Tibial nerve (tissue), 4 donors: ENCODE data around the gene NOX3. TPM values are rescaled to one million over a fixed set of nuclear protein-coding genes. Genes with fewer than 3 reads are reported as not detected.

Source experiments
- DNase-seq, 2 donors: peaks; one replicate each; pipeline ENCODE4 v3.0.0-alpha.2; 2019; ENCODE audit warnings: low spot score in 2 of 2
- H3K27ac ChIP-seq, 4 donors: fragments of 200-600 bp; sonication (generic) in 3 of 4; one replicate each; pipeline ENCODE4 v1.5.1; 2017 to 2019; ENCODE audit warnings: mild to moderate bottlenecking in 1 of 4
- H3K27me3 ChIP-seq, 2 donors: fragments of 200-600 bp; sonication (generic) in 1 of 2; one replicate each; pipeline versions ENCODE4 v1.5.1 to v1.6.0; 2017 to 2019
- H3K36me3 ChIP-seq, 3 donors: fragments of 200-600 bp; sonication (generic); one replicate each; pipeline ENCODE4 v1.5.1; 2018 to 2019
- H3K4me1 ChIP-seq, 4 donors: fragments of 200-600 bp; sonication (generic) in 3 of 4; one replicate each; pipeline ENCODE4 v1.5.1; 2017 to 2019
- H3K4me3 ChIP-seq, 4 donors: fragments of 200-600 bp; sonication (generic) in 3 of 4; one replicate each; pipeline ENCODE4 v1.5.1; 2017 to 2019; ENCODE audit warnings: mild to moderate bottlenecking in 1 of 4, moderate library complexity in 1 of 4
- H3K9me3 ChIP-seq, 4 donors: fragments of 200-600 bp; sonication (generic) in 3 of 4; one replicate each; pipeline ENCODE4 v1.5.1; 2017 to 2019
- CTCF ChIP-seq, 5 experiments: fragments of 200-600 bp in 3 of 5; fragments of 450-650 bp in 2 of 5; sonication (generic) in 3 of 5; IDR thresholded peaks; one replicate each; pipeline ENCODE4 v1.5.1; 2016 to 2019; ENCODE audit warnings: antibody characterized with exemption in 5 of 5, mild to moderate bottlenecking in 3 of 5, moderate library complexity in 2 of 5
- EP300 ChIP-seq, 2 donors: sonication (generic); formaldehyde crosslinking; IDR thresholded peaks; one replicate each; pipeline ENCODE4 v1.6.1; 2017; ENCODE audit warnings: antibody characterized with exemption in 2 of 2, mild to moderate bottlenecking in 1 of 2
- POLR2A ChIP-seq, 2 donors: fragments of 450-650 bp; IDR thresholded peaks; one replicate each; pipeline ENCODE4 v1.6.1; 2017; ENCODE audit warnings: antibody characterized with exemption in 2 of 2, mild to moderate bottlenecking in 2 of 2, moderate library complexity in 2 of 2
- WGBS, 2 donors: methylation state at CpG; one replicate each; pipeline ENCODE4 v1.1.5; 2018; 5-methylcytosine and 5-hydroxymethylcytosine counted together
- total RNA-seq, 4 donors: library from RNA; depleted of rRNA; stranded (reverse); fragments of >200 nt; gene quantifications; one replicate each; pipeline ENCODE4 v1.1.0, GENCODE V29; 2016

The NOX3 gene
- total RNA-seq, 4 donors from 2014 or later = not detected

- H3K4me1 ChIP-seq = no peaks in the 10 kb centered on the region
- 89% methylated on average over 15 of the region's 15 CpGs for WGBS, 2 donors
- peaks cover 0 to 5% (median 0%) of the 10 kb centered on the region in 4 donors for H3K9me3 ChIP-seq
- no peak overlapping the region for H3K27ac ChIP-seq
- no peak for TF ChIP-seq EP300 (IDR thresholded peaks at IDR 0.05)
- TF ChIP-seq CTCF (IDR thresholded peaks at IDR 0.05) = no peak
- TF ChIP-seq POLR2A (IDR thresholded peaks at IDR 0.05) = no peak
- no peak overlapping the region for H3K4me3 ChIP-seq
- DNase-seq = no peak
- no peaks in the 10 kb centered on the region for H3K27me3 ChIP-seq
- no peaks in the 10 kb centered on the region for H3K36me3 ChIP-seq
Observed at GRCh38 chr6:155384321-155384952, 71.2 kb downstream of the NOX3 start.

GRCh38 chr6:155383913-155384312 lies 71.7 kb downstream of the NOX3 start:
- H3K9me3 ChIP-seq = peaks cover 0 to 5% (median 0%) of the 10 kb centered on the region in 4 donors
- no peak overlapping the region for H3K4me3 ChIP-seq
- TF ChIP-seq POLR2A (IDR thresholded peaks at IDR 0.05) = no peak
- TF ChIP-seq CTCF (IDR thresholded peaks at IDR 0.05) = no peak
- no peak for TF ChIP-seq EP300 (IDR thresholded peaks at IDR 0.05)
- no peaks in the 10 kb centered on the region for H3K36me3 ChIP-seq
- no peak overlapping the region for H3K27ac ChIP-seq
- no peaks in the 10 kb centered on the region for H3K4me1 ChIP-seq
- no peak for DNase-seq
- 90 to 96% methylated on average over 5 of the region's 5 CpGs for WGBS, 2 donors
- no peaks in the 10 kb centered on the region for H3K27me3 ChIP-seq

GRCh38 chr6:155382338-155382685 lies 73.3 kb downstream of the NOX3 start:
- H3K27ac ChIP-seq = no peak overlapping the region
- no peaks in the 10 kb centered on the region for H3K36me3 ChIP-seq
- H3K27me3 ChIP-seq = no peaks in the 10 kb centered on the region
- no peak for TF ChIP-seq CTCF (IDR thresholded peaks at IDR 0.05)
- no peak for TF ChIP-seq EP300 (IDR thresholded peaks at IDR 0.05)
- no peak for TF ChIP-seq POLR2A (IDR thresholded peaks at IDR 0.05)
- peaks cover 0 to 5% (median 0%) of the 10 kb centered on the region in 4 donors for H3K9me3 ChIP-seq
- DNase-seq = no peak
- no peak overlapping the region for H3K4me3 ChIP-seq
- H3K4me1 ChIP-seq = no peaks in the 10 kb centered on the region
- WGBS, 2 donors = 77% methylated on average over 3 of the region's 3 CpGs

- Histone ChIP-seq H3K27ac (no peak overlapping the region), H3K9me3 (peaks cover 0 to 2% (median 0%) of the 10 kb centered on the region in 4 donors), H3K27me3 (no peaks in the 10 kb centered on the region), H3K36me3 (no peaks in the 10 kb centered on the region), H3K4me1 (no peaks in the 10 kb centered on the region), H3K4me3 (no peak overlapping the region)
- 59% methylated on average over 5 of the region's 5 CpGs for WGBS, 2 donors
- TF ChIP-seq POLR2A (IDR thresholded peaks at IDR 0.05) (no peak), EP300 (IDR thresholded peaks at IDR 0.05) (no peak), CTCF (IDR thresholded peaks at IDR 0.05) (no peak)
- no peak for DNase-seq
Observed at GRCh38 chr6:155381673-155382337, 73.8 kb downstream of the NOX3 start.

GRCh38 chr6:155380666-155381332 lies 74.8 kb downstream of the NOX3 start:
- H3K4me3 ChIP-seq = no peak overlapping the region
- WGBS, 2 donors = 85 to 87% methylated on average over 8 of the region's 8 CpGs
- H3K36me3 ChIP-seq = no peaks in the 10 kb centered on the region
- no peaks in the 10 kb centered on the region for H3K9me3 ChIP-seq
- DNase-seq = no peak
- no peaks in the 10 kb centered on the region for H3K4me1 ChIP-seq
- H3K27ac ChIP-seq = no peak overlapping the region
- no peak for TF ChIP-seq CTCF (IDR thresholded peaks at IDR 0.05)
- no peak for TF ChIP-seq POLR2A (IDR thresholded peaks at IDR 0.05)
- no peak for TF ChIP-seq EP300 (IDR thresholded peaks at IDR 0.05)
- H3K27me3 ChIP-seq = no peaks in the 10 kb centered on the region
